ENCODE measurements around the gene GUCD1. TPM values are rescaled to one million over a fixed set of nuclear protein-coding genes. Genes with fewer than 3 reads are reported as not detected.
"Not testable (repeated sequence)": the region's sequence is repeated elsewhere in the genome, so short reads cannot be mapped to it uniquely, and the experiment has no call there.

Gene GUCD1
- 10 to 100 TPM in 11 of 12 donors, not detected in 1; 41.4 to 78.1 (median 67.6) TPM for polyA plus RNA-seq (ENCODE audit: insufficient read length in 12 of 12)
- long read RNA-seq, donor 1, transcript GUCD1-212 (2 exons, 510 nt): major isoform, 18 of 65 reads
- long read RNA-seq, donor 1, transcript GUCD1-206 (6 exons, 3,613 nt): minor isoform, 8 of 65 reads
- long read RNA-seq, donor 1, partial matches to known transcripts: 26 of 65 reads
- long read RNA-seq, donor 1, other reads (novel, unspliced or antisense): 5 of 65 reads
- long read RNA-seq, donor 2, partial matches to known transcripts: 10 of 18 reads
- long read RNA-seq, donor 2, other reads (novel, unspliced or antisense): 0 of 18 reads
- long read RNA-seq, donor 3, partial matches to known transcripts: 0 of 5 reads
- long read RNA-seq, donor 3, other reads (novel, unspliced or antisense): 0 of 5 reads
- long read RNA-seq, donor 4, partial matches to known transcripts: 0 of 6 reads
- long read RNA-seq, donor 4, other reads (novel, unspliced or antisense): 0 of 6 reads
- long read RNA-seq, donor 5, transcript GUCD1-206 (6 exons, 3,613 nt): major isoform, 16 of 349 reads
- long read RNA-seq, donor 5, partial matches to known transcripts: 156 of 349 reads
- long read RNA-seq, donor 5, other reads (novel, unspliced or antisense): 174 of 349 reads
- long read RNA-seq, donor 6, transcript GUCD1-206 (6 exons, 3,613 nt): major isoform, 5 of 10 reads
- long read RNA-seq, donor 6, partial matches to known transcripts: 0 of 10 reads
- long read RNA-seq, donor 6, other reads (novel, unspliced or antisense): 0 of 10 reads
- long read RNA-seq, donor 7, partial matches to known transcripts: 21 of 76 reads
- long read RNA-seq, donor 7, other reads (novel, unspliced or antisense): 50 of 76 reads
- long read RNA-seq, donor 8, transcript GUCD1-206 (6 exons, 3,613 nt): major isoform, 13 of 29 reads
- long read RNA-seq, donor 8, partial matches to known transcripts: 11 of 29 reads
- long read RNA-seq, donor 8, other reads (novel, unspliced or antisense): 0 of 29 reads
- long read RNA-seq, donor 9, transcript GUCD1-206 (6 exons, 3,613 nt): major isoform, 7 of 11 reads
- long read RNA-seq, donor 9, partial matches to known transcripts: 0 of 11 reads
- long read RNA-seq, donor 9, other reads (novel, unspliced or antisense): 0 of 11 reads
- long read RNA-seq, donor 10, transcript GUCD1-206 (6 exons, 3,613 nt): major isoform, 11 of 14 reads
- long read RNA-seq, donor 10, partial matches to known transcripts: 0 of 14 reads
- long read RNA-seq, donor 10, other reads (novel, unspliced or antisense): 0 of 14 reads
- long read RNA-seq, donor 11, partial matches to known transcripts: 6 of 14 reads
- long read RNA-seq, donor 11, other reads (novel, unspliced or antisense): 0 of 14 reads

- DNase-seq: peak; percentile 32
Measured at GRCh38 chr22:24554313-24555164, at the start of gene GUCD1. Gene GUCD1 (minus strand): TSS chr22:24555138. CDS start chr22:24554991, 147 bp downstream.

GRCh38 chr22:24603770-24604629, 49.1 kb upstream of the GUCD1 start:
- not testable (repeated sequence) for DNase-seq

GRCh38 chr22:24602847-24603769, 48.2 kb upstream of the GUCD1 start, which contains the start of gene GGT1:
Gene GGT1 (plus strand): TSS chr22:24603193. CDS start chr22:24611082, 7,889 bp downstream.
- not testable (repeated sequence) for DNase-seq

GRCh38 chr22:24602105-24602749, 47.3 kb upstream of the GUCD1 start:
- not testable (repeated sequence) for DNase-seq

- DNase-seq: no peak
Measured at GRCh38 chr22:24601217-24602104, 46.5 kb upstream of the GUCD1 start.

GRCh38 chr22:24599958-24600715, 45.2 kb upstream of the GUCD1 start:
- not testable (repeated sequence) for DNase-seq

GRCh38 chr22:24599514-24599913, 44.6 kb upstream of the GUCD1 start:
- DNase-seq: no peak

- not testable (repeated sequence) for DNase-seq
Measured at GRCh38 chr22:24597076-24597475, 42.1 kb upstream of the GUCD1 start.

- no peak for DNase-seq
Measured at GRCh38 chr22:24595863-24596262, 40.9 kb upstream of the GUCD1 start.

GRCh38 chr22:24595228-24595627, 40.3 kb upstream of the GUCD1 start:
- DNase-seq: no peak

- DNase-seq: no peak
Measured at GRCh38 chr22:24594569-24595120, 39.7 kb upstream of the GUCD1 start.

GRCh38 chr22:24593836-24594568, 39.1 kb upstream of the GUCD1 start:
- DNase-seq: no peak

- DNase-seq: not testable (repeated sequence)
Measured at GRCh38 chr22:24593559-24593835, 38.6 kb upstream of the GUCD1 start.

GRCh38 chr22:24592851-24593558, 38.1 kb upstream of the GUCD1 start, which contains the start of gene LRRC75B:
Gene LRRC75B (minus strand): TSS chr22:24593073. CDS start chr22:24593039, 34 bp downstream.
- peak; percentile 82 for DNase-seq

Data from muscle of arm (tissue), 14 donors.